Spleen (tissue), 11 donors: ENCODE results near the gene TMEM135. TPM values are rescaled to one million over a fixed set of nuclear protein-coding genes. Genes with fewer than 3 reads are reported as not detected.

Source experiments
- DNase-seq: peaks from one replicate; pipeline ENCODE4 v3.0.0-alpha.2; 2020
- H3K27ac ChIP-seq, 8 donors: fragments of 200-600 bp; sonication (generic) in 7 of 8; 1 replicate in 4 of 8; 2 replicates in 4 of 8; pipeline versions ENCODE4 v1.5.0 to v1.8.0; 2016 to 2021; ENCODE audit warnings: inconsistent platforms in 4 of 8, mild to moderate bottlenecking in 4 of 8, moderate library complexity in 1 of 8
- H3K27me3 ChIP-seq, 7 donors: fragments of 200-600 bp; sonication (generic) in 6 of 7; replicated peaks in 1 of 7; 1 replicate in 4 of 7; 2 replicates in 3 of 7; pipeline versions ENCODE4 v1.5.0 to v1.8.0; 2016 to 2021; ENCODE audit warnings: inconsistent platforms in 3 of 7, mild to moderate bottlenecking in 1 of 7
- H3K36me3 ChIP-seq, 6 donors: fragments of 200-600 bp; sonication (generic) in 5 of 6; 1 replicate in 4 of 6; 2 replicates in 2 of 6; pipeline versions ENCODE4 v1.5.0 to v1.8.0; 2016 to 2021; ENCODE audit warnings: inconsistent platforms in 2 of 6
- H3K4me1 ChIP-seq, 6 donors: fragments of 200-600 bp; sonication (generic) in 5 of 6; 1 replicate in 3 of 6; 2 replicates in 3 of 6; pipeline versions ENCODE4 v1.5.0 to v1.8.0; 2016 to 2021; ENCODE audit warnings: inconsistent platforms in 3 of 6
- H3K4me3 ChIP-seq, 8 donors: fragments of 200-600 bp; sonication (generic) in 7 of 8; 1 replicate in 4 of 8; 2 replicates in 4 of 8; pipeline versions ENCODE4 v1.5.0 to v1.8.0; 2016 to 2021; ENCODE audit warnings: inconsistent platforms in 4 of 8, mild to moderate bottlenecking in 4 of 8, moderate library complexity in 2 of 8
- H3K9me3 ChIP-seq, 8 donors: fragments of 200-600 bp; sonication (generic) in 7 of 8; 1 replicate in 4 of 8; 2 replicates in 4 of 8; pipeline versions ENCODE4 v1.5.0 to v1.8.0; 2016 to 2021; ENCODE audit warnings: inconsistent platforms in 4 of 8
- POLR2A ChIP-seq, 3 donors: fragments of 450-650 bp; IDR thresholded peaks; one replicate each; pipeline ENCODE4 v1.5.1; 2017; ENCODE audit warnings: antibody characterized with exemption in 3 of 3, mild to moderate bottlenecking in 1 of 3
- POLR2AphosphoS5 ChIP-seq, 3 donors: sonication (generic); formaldehyde crosslinking; IDR thresholded peaks; one replicate each; pipeline ENCODE4 v1.5.1; 2017; ENCODE audit warnings: antibody characterized with exemption in 3 of 3
- WGBS, 5 donors: extraction: QIAGEN DNeasy Blood & Tissue Kit in 3 of 5; methylation state at CpG; one replicate each; pipeline versions ENCODE4 v1.1.5 to v1.1.7; 2013 to 2018; 5-methylcytosine and 5-hydroxymethylcytosine counted together
- intact Hi-C: fragments of 100-400 bp; cut with DNase I; formaldehyde crosslinking; loops from one replicate; pipeline ENCODE4 v1.15.0; 2023; ENCODE audit warnings: low total_unique reads
- polyA plus RNA-seq, 3 donors: library from polyadenylated mRNA; stranded (reverse); fragments of 200-250 nt; gene quantifications; one replicate each; pipeline ENCODE4 v1.2.1, GENCODE V29; 2013
- total RNA-seq, 7 donors: library from RNA; depleted of rRNA in 3 of 7; stranded (reverse); fragments of >200 nt in 3 of 7; fragmentation: NEBNext Ultra II Directional in 4 of 7; extraction: Animal tissue kit (Norgen Biotek cat#: 25700) in 4 of 7; gene quantifications; one replicate each; pipeline versions ENCODE4 v1.1.0 to v1.2.1, GENCODE V29; 2016 to 2021
- TF ChIP-seq, protein P1 (sequence below), 11 experiments: fragments of 200-600 bp in 7 of 11; fragments of 450-650 bp in 4 of 11; sonication (generic) in 4 of 11; IDR thresholded peaks in 8 of 11; conservative IDR thresholded peaks in 3 of 11; 1 replicate in 7 of 11; 2 replicates in 4 of 11; pipeline versions ENCODE4 v1.4.0 to v1.8.0; 2016 to 2021; ENCODE audit warnings: antibody characterized with exemption in 11 of 11, inconsistent platforms in 4 of 11, mild to moderate bottlenecking in 1 of 11
- donor health status: healthy with polysubstance abuse.
- donor health status: DM: no; HTN: no; CAD: no; lungs with moderate emphysema.
- donor health status: DM: no; HTN: no; CAD: no.
- donor health status: Bipolar disorder and iron deficiency.
- donor health status: healthy.
- donor health status: DM: no; HTN: no; CAD: no.
- donor health status: DM: yes; HTN: yes; CAD: no.

TMEM135 gene
- total and polyA plus RNA-seq, 10 donors, result 3.5 to 31.7 (median 20.7) TPM

GRCh38 chr11:87036756-87037449 lies 831 bp upstream of the TMEM135 start:
- WGBS, 5 donors, result 42 to 51% (median 46%) methylated on average over 10 of the region's 10 CpGs
- intact Hi-C loops, result loop anchor here (10.0 kb wide), 1 partner anchor 48 kb away; no protein-coding TSS in a partner anchor
- TF ChIP-seq POLR2A (IDR thresholded peaks at IDR 0.05) (no peak), POLR2AphosphoS5 (IDR thresholded peaks at IDR 0.05) (no peak)
- TF ChIP-seq, protein P1, sequence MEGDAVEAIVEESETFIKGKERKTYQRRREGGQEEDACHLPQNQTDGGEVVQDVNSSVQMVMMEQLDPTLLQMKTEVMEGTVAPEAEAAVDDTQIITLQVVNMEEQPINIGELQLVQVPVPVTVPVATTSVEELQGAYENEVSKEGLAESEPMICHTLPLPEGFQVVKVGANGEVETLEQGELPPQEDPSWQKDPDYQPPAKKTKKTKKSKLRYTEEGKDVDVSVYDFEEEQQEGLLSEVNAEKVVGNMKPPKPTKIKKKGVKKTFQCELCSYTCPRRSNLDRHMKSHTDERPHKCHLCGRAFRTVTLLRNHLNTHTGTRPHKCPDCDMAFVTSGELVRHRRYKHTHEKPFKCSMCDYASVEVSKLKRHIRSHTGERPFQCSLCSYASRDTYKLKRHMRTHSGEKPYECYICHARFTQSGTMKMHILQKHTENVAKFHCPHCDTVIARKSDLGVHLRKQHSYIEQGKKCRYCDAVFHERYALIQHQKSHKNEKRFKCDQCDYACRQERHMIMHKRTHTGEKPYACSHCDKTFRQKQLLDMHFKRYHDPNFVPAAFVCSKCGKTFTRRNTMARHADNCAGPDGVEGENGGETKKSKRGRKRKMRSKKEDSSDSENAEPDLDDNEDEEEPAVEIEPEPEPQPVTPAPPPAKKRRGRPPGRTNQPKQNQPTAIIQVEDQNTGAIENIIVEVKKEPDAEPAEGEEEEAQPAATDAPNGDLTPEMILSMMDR (IDR thresholded peaks at IDR 0.05 in 8 of 11, conservative IDR thresholded peaks at IDR 0.05 in 3 of 11), result no peak
- Histone ChIP-seq H3K9me3 (no peaks in the 10 kb centered on the region), H3K4me3 (peak overlapping the region; percentile 49 to 82 (median 74)), H3K27me3 (no peaks in the 10 kb centered on the region), H3K27ac (peak overlapping the region; percentile 37 to 90 (median 82)), H3K4me1 (peaks cover 0 to 51% (median 30%) of the 10 kb centered on the region in 6 donors), H3K36me3 (no peaks in the 10 kb centered on the region)
- DNase-seq, result no peak

- 11 to 16% (median 12%) methylated on average over 9 of the region's 9 CpGs for WGBS, 5 donors
- peaks cover 0 to 7% (median under 1%) of the 10 kb centered on the region in 6 donors for H3K36me3 ChIP-seq
- peaks cover 0 to 51% (median 30%) of the 10 kb centered on the region in 6 donors for H3K4me1 ChIP-seq
- peak overlapping the region; percentile 49 to 82 (median 74) for H3K4me3 ChIP-seq
- H3K27ac ChIP-seq, result peak overlapping the region; percentile 37 to 90 (median 82)
- no peaks in the 10 kb centered on the region for H3K9me3 ChIP-seq
- TF ChIP-seq, protein P1 (IDR thresholded peaks at IDR 0.05 in 8 of 11, conservative IDR thresholded peaks at IDR 0.05 in 3 of 11), result no peak
- TF ChIP-seq POLR2A (IDR thresholded peaks at IDR 0.05) (no peak), POLR2AphosphoS5 (IDR thresholded peaks at IDR 0.05) (no peak)
- DNase-seq, result no peak
- no peaks in the 10 kb centered on the region for H3K27me3 ChIP-seq
- intact Hi-C loops, result loop anchor here (10.0 kb wide), 1 partner anchor 46 kb away; no protein-coding TSS in a partner anchor
These were observed 672 bp downstream of the TMEM135 start for GRCh38 chr11:87038235-87038977.

DNA sequence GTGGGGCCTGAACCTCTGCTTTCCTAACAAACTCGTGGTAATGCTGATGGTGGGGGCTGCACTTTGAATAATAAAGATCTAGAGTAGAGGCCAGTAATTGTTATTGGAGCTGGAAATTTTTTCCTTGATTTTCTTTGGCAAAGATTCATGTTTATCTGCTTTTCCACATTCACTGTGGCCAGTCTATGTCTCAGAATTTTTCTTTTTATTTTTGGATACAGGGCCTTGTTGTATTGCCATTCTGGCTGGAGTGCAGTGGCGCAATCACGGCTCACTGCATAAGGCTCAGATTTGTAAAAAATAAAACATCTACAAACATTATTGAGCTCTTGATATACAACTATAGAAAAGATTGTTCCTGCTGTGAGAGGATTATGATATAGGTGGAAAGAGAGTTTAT lies 1.6 kb downstream of the TMEM135 start:
- WGBS, 5 donors, result 56 to 85% (median 70%) methylated on average over 3 of the region's 3 CpGs
- Histone ChIP-seq H3K27ac (no peak overlapping the region), H3K4me3 (peak overlapping the region in 2 of 8 donors; percentile 78 to 82), H3K4me1 (peaks cover 0 to 51% (median 30%) of the 10 kb centered on the region in 6 donors), H3K27me3 (no peaks in the 10 kb centered on the region), H3K9me3 (no peaks in the 10 kb centered on the region), H3K36me3 (peaks cover 0 to 16% (median 1%) of the 10 kb centered on the region in 6 donors)
- TF ChIP-seq, protein P1 (IDR thresholded peaks at IDR 0.05 in 8 of 11, conservative IDR thresholded peaks at IDR 0.05 in 3 of 11), result no peak
- TF ChIP-seq POLR2AphosphoS5 (IDR thresholded peaks at IDR 0.05), result no peak
- TF ChIP-seq POLR2A (IDR thresholded peaks at IDR 0.05), result no peak
- intact Hi-C loops, result loop anchor here (10.0 kb wide), 1 partner anchor 45 kb away; no protein-coding TSS in a partner anchor
- DNase-seq, result no peak

- Histone ChIP-seq H3K4me3 (no peak overlapping the region), H3K36me3 (peaks cover 0 to 26% (median 1%) of the 10 kb centered on the region in 6 donors), H3K27ac (no peak overlapping the region), H3K9me3 (no peaks in the 10 kb centered on the region), H3K27me3 (no peaks in the 10 kb centered on the region), H3K4me1 (peaks cover 0 to 26% (median 12%) of the 10 kb centered on the region in 6 donors)
- TF ChIP-seq POLR2A (IDR thresholded peaks at IDR 0.05), result no peak
- TF ChIP-seq, protein P1 (IDR thresholded peaks at IDR 0.05 in 8 of 11, conservative IDR thresholded peaks at IDR 0.05 in 3 of 11), result no peak
- TF ChIP-seq POLR2AphosphoS5 (IDR thresholded peaks at IDR 0.05), result no peak
- 87 to 96% (median 88%) methylated on average over 1 of the region's 1 CpG for WGBS, 5 donors
- intact Hi-C loops, result no loop called here
- no peak for DNase-seq
These were observed 6.2 kb downstream of the TMEM135 start for GRCh38 chr11:87043894-87044293.
